ENCODE results near the gene LGI1. TPM values are rescaled to one million over a fixed set of nuclear protein-coding genes. Genes with fewer than 3 reads are reported as not detected.
A peak's percentile ranks its signal among the peaks of the same experiment; 100 is the strongest.

The LGI1 gene
- total RNA-seq, 1 donor from 2014 or later: not detected

GRCh38 chr10:93788413-93789208, 30.9 kb downstream of the LGI1 start:
- no peaks in the 10 kb centered on the region for H3K36me3 Mint-ChIP-seq (ENCODE audit: low read depth)
- no peaks in the 10 kb centered on the region for H3K4me1 Mint-ChIP-seq (ENCODE audit: low read depth)
- H3K27ac Mint-ChIP-seq: no peak overlapping the region
- DNase-seq (ENCODE audit: low spot score): no peak
- no peak overlapping the region for H3K4me3 Mint-ChIP-seq (ENCODE audit: low read depth)
- peaks cover 9% of the 10 kb centered on the region for H3K27me3 Mint-ChIP-seq (ENCODE audit: low read depth)
- H3K9me3 Mint-ChIP-seq: no peaks in the 10 kb centered on the region
- intact Hi-C loops (cut with micrococcal nuclease): no loop called here

GRCh38 chr10:93790439-93790838, 32.7 kb downstream of the LGI1 start:
- Mint-ChIP-seq H3K9me3 (no peaks in the 10 kb centered on the region), H3K4me1 (ENCODE audit: low read depth) (no peaks in the 10 kb centered on the region), H3K4me3 (ENCODE audit: low read depth) (no peak overlapping the region), H3K27me3 (ENCODE audit: low read depth) (peaks cover 9% of the 10 kb centered on the region), H3K36me3 (ENCODE audit: low read depth) (no peaks in the 10 kb centered on the region), H3K27ac (no peak overlapping the region)
- intact Hi-C loops (cut with micrococcal nuclease): no loop called here
- no peak for DNase-seq (ENCODE audit: low spot score)

- no peaks in the 10 kb centered on the region for H3K9me3 Mint-ChIP-seq
- no peaks in the 10 kb centered on the region for H3K4me1 Mint-ChIP-seq (ENCODE audit: low read depth)
- no peak overlapping the region for H3K4me3 Mint-ChIP-seq (ENCODE audit: low read depth)
- H3K36me3 Mint-ChIP-seq (ENCODE audit: low read depth): no peaks in the 10 kb centered on the region
- H3K27me3 Mint-ChIP-seq (ENCODE audit: low read depth): peaks cover 6% of the 10 kb centered on the region
- no peak for DNase-seq (ENCODE audit: low spot score)
- intact Hi-C loops (cut with micrococcal nuclease): no loop called here
- no peak overlapping the region for H3K27ac Mint-ChIP-seq
Measured at GRCh38 chr10:93796167-93796566, 38.4 kb downstream of the LGI1 start.

- no peak for DNase-seq (ENCODE audit: low spot score)
- no peak overlapping the region for H3K4me3 Mint-ChIP-seq (ENCODE audit: low read depth)
- no peak overlapping the region for H3K27ac Mint-ChIP-seq
- H3K27me3 Mint-ChIP-seq (ENCODE audit: low read depth): peaks cover 12% of the 10 kb centered on the region
- H3K36me3 Mint-ChIP-seq (ENCODE audit: low read depth): no peaks in the 10 kb centered on the region
- intact Hi-C loops (cut with micrococcal nuclease): no loop called here
- H3K9me3 Mint-ChIP-seq: no peaks in the 10 kb centered on the region
- no peaks in the 10 kb centered on the region for H3K4me1 Mint-ChIP-seq (ENCODE audit: low read depth)
Measured at GRCh38 chr10:93797825-93798224, 40.1 kb downstream of the LGI1 start.

- Mint-ChIP-seq H3K9me3 (no peaks in the 10 kb centered on the region), H3K36me3 (ENCODE audit: low read depth) (no peaks in the 10 kb centered on the region), H3K4me1 (ENCODE audit: low read depth) (no peaks in the 10 kb centered on the region), H3K27me3 (ENCODE audit: low read depth) (peaks cover 18% of the 10 kb centered on the region), H3K4me3 (ENCODE audit: low read depth) (no peak overlapping the region), H3K27ac (no peak overlapping the region)
- no peak for DNase-seq (ENCODE audit: low spot score)
- intact Hi-C loops (cut with micrococcal nuclease): no loop called here
Measured at GRCh38 chr10:93799155-93799708, 41.5 kb downstream of the LGI1 start.

- intact Hi-C loops (cut with micrococcal nuclease): no loop called here
- no peak overlapping the region for H3K27ac Mint-ChIP-seq
Measured at GRCh38 chr10:93804200-93804599, 46.5 kb downstream of the LGI1 start.

DNA sequence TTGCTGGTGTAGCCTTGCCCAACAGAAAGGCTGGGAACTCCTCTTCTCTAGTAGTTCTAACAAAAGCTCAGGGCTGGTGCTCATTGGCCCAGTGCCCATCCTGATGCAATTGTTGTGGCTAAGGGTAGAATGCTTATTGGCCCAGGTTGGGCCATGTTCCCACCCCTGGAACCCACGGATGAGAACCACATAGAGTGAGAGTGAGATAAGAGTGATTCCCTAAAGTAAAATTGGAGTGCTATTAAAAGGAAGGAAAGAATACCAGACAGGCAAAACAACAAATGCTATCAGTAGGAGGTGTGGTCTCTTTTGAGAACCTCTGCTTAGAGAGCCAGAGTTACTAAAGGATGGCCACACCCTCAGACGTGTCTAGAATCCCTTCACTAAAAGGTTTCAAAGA, 49.2 kb downstream of the LGI1 start:
- no peak for DNase-seq (ENCODE audit: low spot score)
- H3K27ac Mint-ChIP-seq: no peak overlapping the region
- no peaks in the 10 kb centered on the region for H3K9me3 Mint-ChIP-seq
- H3K4me1 Mint-ChIP-seq (ENCODE audit: low read depth): no peaks in the 10 kb centered on the region
- peaks cover 32% of the 10 kb centered on the region for H3K27me3 Mint-ChIP-seq (ENCODE audit: low read depth)
- no peak overlapping the region for H3K4me3 Mint-ChIP-seq (ENCODE audit: low read depth)
- no peaks in the 10 kb centered on the region for H3K36me3 Mint-ChIP-seq (ENCODE audit: low read depth)
- intact Hi-C loops (cut with micrococcal nuclease): no loop called here

More at GRCh38 chr10:93804200-93804599, 46.5 kb downstream of the LGI1 start:
- Mint-ChIP-seq H3K36me3 (ENCODE audit: low read depth) (no peaks in the 10 kb centered on the region), H3K9me3 (no peaks in the 10 kb centered on the region), H3K27me3 (ENCODE audit: low read depth) (peaks cover 26% of the 10 kb centered on the region), H3K4me3 (ENCODE audit: low read depth) (no peak overlapping the region), H3K4me1 (ENCODE audit: low read depth) (no peaks in the 10 kb centered on the region)
- no peak for DNase-seq (ENCODE audit: low spot score)

DNA sequence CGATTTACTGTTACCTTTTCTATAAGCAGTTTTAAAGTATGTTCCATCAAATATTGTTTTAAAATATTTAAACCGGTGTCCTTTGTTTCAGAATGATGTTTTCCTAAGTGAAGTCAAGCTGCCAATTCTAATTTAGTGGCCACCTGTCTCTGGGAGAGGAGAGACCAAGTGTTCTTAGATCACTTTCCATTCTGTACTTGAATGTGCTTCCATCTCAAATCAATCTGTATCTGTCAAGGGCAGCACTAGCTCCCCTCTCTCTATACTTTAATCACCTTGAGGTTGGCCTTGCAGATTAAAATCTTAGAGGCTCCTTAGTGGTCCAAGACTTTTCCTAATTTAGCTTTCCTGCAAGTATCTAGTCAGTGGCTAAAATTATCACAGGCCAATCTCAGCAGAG, 49.6 kb downstream of the LGI1 start:
- H3K27me3 Mint-ChIP-seq (ENCODE audit: low read depth): peaks cover 27% of the 10 kb centered on the region
- DNase-seq (ENCODE audit: low spot score): no peak

GRCh38 chr10:93812659-93813338, 55.1 kb downstream of the LGI1 start:
- peaks cover 37% of the 10 kb centered on the region for H3K27me3 Mint-ChIP-seq (ENCODE audit: low read depth)
- no peaks in the 10 kb centered on the region for H3K36me3 Mint-ChIP-seq (ENCODE audit: low read depth)
- intact Hi-C loops (cut with micrococcal nuclease): loop anchor here (5.0 to 10.0 kb wide), 2 partner anchors 110 to 258 kb away; partner anchors contain the start of gene FRA10AC1
- peaks cover 3% of the 10 kb centered on the region for H3K4me1 Mint-ChIP-seq (ENCODE audit: low read depth)
- no peak overlapping the region for H3K4me3 Mint-ChIP-seq (ENCODE audit: low read depth)
- no peak overlapping the region for H3K27ac Mint-ChIP-seq
- no peaks in the 10 kb centered on the region for H3K9me3 Mint-ChIP-seq
- no peak for DNase-seq (ENCODE audit: low spot score)

More for the DNA sequence above, 49.6 kb downstream of the LGI1 start:
- no peaks in the 10 kb centered on the region for H3K36me3 Mint-ChIP-seq (ENCODE audit: low read depth)
- no peaks in the 10 kb centered on the region for H3K4me1 Mint-ChIP-seq (ENCODE audit: low read depth)
- no peak overlapping the region for H3K27ac Mint-ChIP-seq
- intact Hi-C loops (cut with micrococcal nuclease): no loop called here
- no peak overlapping the region for H3K4me3 Mint-ChIP-seq (ENCODE audit: low read depth)
- no peaks in the 10 kb centered on the region for H3K9me3 Mint-ChIP-seq

- H3K4me3 Mint-ChIP-seq (ENCODE audit: low read depth): no peak overlapping the region
- intact Hi-C loops (cut with micrococcal nuclease): loop anchor here (5.0 to 10.0 kb wide), 2 partner anchors 111 to 259 kb away; partner anchors contain the start of gene FRA10AC1
Measured at GRCh38 chr10:93813507-93814465, 56.0 kb downstream of the LGI1 start.

DNA sequence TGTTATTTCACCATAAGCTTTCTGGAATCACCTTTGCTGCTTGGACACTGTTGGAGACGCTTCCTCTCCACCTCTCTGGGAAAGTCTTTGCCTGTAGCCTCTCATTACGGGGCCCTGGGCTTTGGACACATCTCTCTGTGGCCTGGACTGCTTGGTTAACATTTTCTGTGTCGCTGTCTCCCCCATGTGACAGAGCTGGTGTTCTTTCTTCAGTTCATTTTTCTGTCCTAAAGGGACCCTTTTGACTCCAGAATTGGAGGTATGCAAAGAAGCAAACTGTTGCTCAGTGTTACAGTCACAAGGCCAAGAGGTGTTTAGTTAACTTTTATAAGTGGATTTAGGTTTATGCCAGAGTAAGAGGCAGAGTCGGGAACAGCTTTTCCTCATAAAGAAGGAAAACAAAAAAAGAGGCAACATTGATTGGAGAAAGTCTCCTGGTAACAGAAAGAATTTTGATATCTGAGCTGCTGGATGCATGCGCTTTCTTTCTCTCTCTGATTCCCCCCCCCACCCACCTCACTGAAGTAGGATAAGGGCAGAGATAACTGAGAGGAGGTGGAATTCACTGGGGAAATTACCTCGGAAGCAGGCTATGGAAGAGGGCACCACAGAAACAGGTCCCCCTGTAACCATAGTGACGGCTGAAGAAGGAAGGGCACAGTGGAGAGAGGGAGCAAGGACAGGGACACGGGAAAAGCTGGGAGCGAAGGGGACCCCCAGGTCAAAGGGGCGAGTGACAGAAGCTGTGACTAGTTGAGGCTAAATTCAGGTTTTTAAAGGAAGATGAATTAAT, 57.8 kb downstream of the LGI1 start:
- no peaks in the 10 kb centered on the region for H3K9me3 Mint-ChIP-seq
- H3K4me1 Mint-ChIP-seq (ENCODE audit: low read depth): peaks cover 3% of the 10 kb centered on the region
- no peak overlapping the region for H3K4me3 Mint-ChIP-seq (ENCODE audit: low read depth)
- no peak for DNase-seq (ENCODE audit: low spot score)
- intact Hi-C loops (cut with micrococcal nuclease): loop anchor here (5.0 to 10.0 kb wide), 2 partner anchors 42 to 261 kb away; no protein-coding TSS in a partner anchor
- H3K36me3 Mint-ChIP-seq (ENCODE audit: low read depth): no peaks in the 10 kb centered on the region
- peaks cover 36% of the 10 kb centered on the region for H3K27me3 Mint-ChIP-seq (ENCODE audit: low read depth)
- H3K27ac Mint-ChIP-seq: no peak overlapping the region

More at GRCh38 chr10:93813507-93814465, 56.0 kb downstream of the LGI1 start:
- Mint-ChIP-seq H3K36me3 (ENCODE audit: low read depth) (no peaks in the 10 kb centered on the region), H3K27ac (no peak overlapping the region), H3K4me1 (ENCODE audit: low read depth) (peaks cover 3% of the 10 kb centered on the region), H3K9me3 (no peaks in the 10 kb centered on the region), H3K27me3 (ENCODE audit: low read depth) (peaks cover 38% of the 10 kb centered on the region)
- DNase-seq (ENCODE audit: low spot score): peak; percentile 11
